Measurements from ENCODE around the gene U2AF1L4. TPM values are rescaled to one million over a fixed set of nuclear protein-coding genes. Genes with fewer than 3 reads are reported as not detected.

The U2AF1L4 gene
- polyA plus RNA-seq, 1 donor from 2014 or later = 57.0 TPM

- Histone ChIP-seq H3K36me3 (ENCODE audit: insufficient read depth, low read length) (no peaks in the 10 kb centered on the region), H3K79me2 (replicated peaks; ENCODE audit: insufficient read depth, low read length) (peaks cover 22% of the 10 kb centered on the region), H2AFZ (ENCODE audit: low read depth, low read length) (no peak overlapping the region), H3K9me3 (ENCODE audit: low read length) (no peaks in the 10 kb centered on the region), H3K27ac (ENCODE audit: low read length) (no peak overlapping the region), H3K4me2 (ENCODE audit: low read length) (no peak overlapping the region), H3F3A (ENCODE audit: insufficient read depth, low read length, poor library complexity, severe bottlenecking) (no peaks in the 10 kb centered on the region), H3K9ac (ENCODE audit: low read length) (no peak overlapping the region), H3K9me2 (ENCODE audit: insufficient read depth, low read length) (no peaks in the 10 kb centered on the region), H4K20me1 (ENCODE audit: insufficient read depth) (no peaks in the 10 kb centered on the region), H3K4me3 (ENCODE audit: low read length) (no peak overlapping the region), H3K27me3 (ENCODE audit: insufficient read depth, low read depth, low read length) (no peaks in the 10 kb centered on the region)
- no peak for TF ChIP-seq EZH2 (IDR thresholded peaks at IDR 0.05; ENCODE audit: borderline replicate concordance, insufficient read depth, low read length, poor library complexity, severe bottlenecking)
- TF ChIP-seq SMC3 (conservative IDR thresholded peaks at IDR 0.05; ENCODE audit: poor library complexity) = no peak
- TF ChIP-seq TAF1 (IDR thresholded peaks at IDR 0.05; ENCODE audit: low read depth) = no peak
- no peak for TF ChIP-seq RAD21 (conservative IDR thresholded peaks at IDR 0.05)
- TF ChIP-seq, protein P1, sequence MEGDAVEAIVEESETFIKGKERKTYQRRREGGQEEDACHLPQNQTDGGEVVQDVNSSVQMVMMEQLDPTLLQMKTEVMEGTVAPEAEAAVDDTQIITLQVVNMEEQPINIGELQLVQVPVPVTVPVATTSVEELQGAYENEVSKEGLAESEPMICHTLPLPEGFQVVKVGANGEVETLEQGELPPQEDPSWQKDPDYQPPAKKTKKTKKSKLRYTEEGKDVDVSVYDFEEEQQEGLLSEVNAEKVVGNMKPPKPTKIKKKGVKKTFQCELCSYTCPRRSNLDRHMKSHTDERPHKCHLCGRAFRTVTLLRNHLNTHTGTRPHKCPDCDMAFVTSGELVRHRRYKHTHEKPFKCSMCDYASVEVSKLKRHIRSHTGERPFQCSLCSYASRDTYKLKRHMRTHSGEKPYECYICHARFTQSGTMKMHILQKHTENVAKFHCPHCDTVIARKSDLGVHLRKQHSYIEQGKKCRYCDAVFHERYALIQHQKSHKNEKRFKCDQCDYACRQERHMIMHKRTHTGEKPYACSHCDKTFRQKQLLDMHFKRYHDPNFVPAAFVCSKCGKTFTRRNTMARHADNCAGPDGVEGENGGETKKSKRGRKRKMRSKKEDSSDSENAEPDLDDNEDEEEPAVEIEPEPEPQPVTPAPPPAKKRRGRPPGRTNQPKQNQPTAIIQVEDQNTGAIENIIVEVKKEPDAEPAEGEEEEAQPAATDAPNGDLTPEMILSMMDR (IDR thresholded peaks at IDR 0.05; ENCODE audit: poor library complexity, severe bottlenecking) = no peak
- no peak for TF ChIP-seq POLR2AphosphoS5 (IDR thresholded peaks at IDR 0.05)
- TF ChIP-seq, protein P2, sequence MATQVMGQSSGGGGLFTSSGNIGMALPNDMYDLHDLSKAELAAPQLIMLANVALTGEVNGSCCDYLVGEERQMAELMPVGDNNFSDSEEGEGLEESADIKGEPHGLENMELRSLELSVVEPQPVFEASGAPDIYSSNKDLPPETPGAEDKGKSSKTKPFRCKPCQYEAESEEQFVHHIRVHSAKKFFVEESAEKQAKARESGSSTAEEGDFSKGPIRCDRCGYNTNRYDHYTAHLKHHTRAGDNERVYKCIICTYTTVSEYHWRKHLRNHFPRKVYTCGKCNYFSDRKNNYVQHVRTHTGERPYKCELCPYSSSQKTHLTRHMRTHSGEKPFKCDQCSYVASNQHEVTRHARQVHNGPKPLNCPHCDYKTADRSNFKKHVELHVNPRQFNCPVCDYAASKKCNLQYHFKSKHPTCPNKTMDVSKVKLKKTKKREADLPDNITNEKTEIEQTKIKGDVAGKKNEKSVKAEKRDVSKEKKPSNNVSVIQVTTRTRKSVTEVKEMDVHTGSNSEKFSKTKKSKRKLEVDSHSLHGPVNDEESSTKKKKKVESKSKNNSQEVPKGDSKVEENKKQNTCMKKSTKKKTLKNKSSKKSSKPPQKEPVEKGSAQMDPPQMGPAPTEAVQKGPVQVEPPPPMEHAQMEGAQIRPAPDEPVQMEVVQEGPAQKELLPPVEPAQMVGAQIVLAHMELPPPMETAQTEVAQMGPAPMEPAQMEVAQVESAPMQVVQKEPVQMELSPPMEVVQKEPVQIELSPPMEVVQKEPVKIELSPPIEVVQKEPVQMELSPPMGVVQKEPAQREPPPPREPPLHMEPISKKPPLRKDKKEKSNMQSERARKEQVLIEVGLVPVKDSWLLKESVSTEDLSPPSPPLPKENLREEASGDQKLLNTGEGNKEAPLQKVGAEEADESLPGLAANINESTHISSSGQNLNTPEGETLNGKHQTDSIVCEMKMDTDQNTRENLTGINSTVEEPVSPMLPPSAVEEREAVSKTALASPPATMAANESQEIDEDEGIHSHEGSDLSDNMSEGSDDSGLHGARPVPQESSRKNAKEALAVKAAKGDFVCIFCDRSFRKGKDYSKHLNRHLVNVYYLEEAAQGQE (IDR thresholded peaks at IDR 0.05; ENCODE audit: borderline replicate concordance) = no peak
- no peak for TF ChIP-seq MXI1 (conservative IDR thresholded peaks at IDR 0.05; ENCODE audit: poor library complexity, severe bottlenecking)
- TF ChIP-seq EP300 (conservative IDR thresholded peaks at IDR 0.05; ENCODE audit: poor library complexity, severe bottlenecking) = no peak
Measured at GRCh38 chr19:35722461-35722860, 22.8 kb downstream of the U2AF1L4 start.

- Histone ChIP-seq H3K9me2 (ENCODE audit: insufficient read depth, low read length) (no peaks in the 10 kb centered on the region), H3K27ac (ENCODE audit: low read length) (no peak overlapping the region), H3K4me2 (ENCODE audit: low read length) (no peak overlapping the region), H2AFZ (ENCODE audit: low read depth, low read length) (no peak overlapping the region), H4K20me1 (ENCODE audit: insufficient read depth) (no peaks in the 10 kb centered on the region), H3F3A (ENCODE audit: insufficient read depth, low read length, poor library complexity, severe bottlenecking) (no peaks in the 10 kb centered on the region), H3K79me2 (replicated peaks; ENCODE audit: insufficient read depth, low read length) (peaks cover 22% of the 10 kb centered on the region), H3K9me3 (ENCODE audit: low read length) (no peaks in the 10 kb centered on the region), H3K9ac (ENCODE audit: low read length) (no peak overlapping the region), H3K36me3 (ENCODE audit: insufficient read depth, low read length) (no peaks in the 10 kb centered on the region), H3K27me3 (ENCODE audit: insufficient read depth, low read depth, low read length) (no peaks in the 10 kb centered on the region), H3K4me3 (ENCODE audit: low read length) (no peak overlapping the region)
- TF ChIP-seq EP300 (conservative IDR thresholded peaks at IDR 0.05; ENCODE audit: poor library complexity, severe bottlenecking) = no peak
- no peak for TF ChIP-seq POLR2AphosphoS5 (IDR thresholded peaks at IDR 0.05)
- TF ChIP-seq, protein P1 (IDR thresholded peaks at IDR 0.05; ENCODE audit: poor library complexity, severe bottlenecking) = no peak
- TF ChIP-seq, protein P2 (IDR thresholded peaks at IDR 0.05; ENCODE audit: borderline replicate concordance) = no peak
- TF ChIP-seq MXI1 (conservative IDR thresholded peaks at IDR 0.05; ENCODE audit: poor library complexity, severe bottlenecking) = no peak
- no peak for TF ChIP-seq RAD21 (conservative IDR thresholded peaks at IDR 0.05)
- TF ChIP-seq SMC3 (conservative IDR thresholded peaks at IDR 0.05; ENCODE audit: poor library complexity) = no peak
- TF ChIP-seq TAF1 (IDR thresholded peaks at IDR 0.05; ENCODE audit: low read depth) = no peak
- TF ChIP-seq EZH2 (IDR thresholded peaks at IDR 0.05; ENCODE audit: borderline replicate concordance, insufficient read depth, low read length, poor library complexity, severe bottlenecking) = no peak
Measured at GRCh38 chr19:35721374-35721773, 23.8 kb downstream of the U2AF1L4 start.
